Stimulated activated CD8-positive, alpha-beta memory T cell treated with anti-CD3 and anti-CD28 coated beads, Interleukin-7, amount 100 ng/mL, for 4 hours (primary cell): ENCODE results near the gene INHBB.
"Not testable (repeated sequence)": the region's sequence is repeated elsewhere in the genome, so short reads cannot be mapped to it uniquely, and the experiment has no call there.

Source experiments
- DNase-seq, 2 donors: peaks; one replicate each; pipeline ENCODE4 v3.0.0-alpha.2; 2020; ENCODE audit warnings: low read depth in 2 of 2

INHBB gene

GRCh38 chr2:120316071-120316470 is 29.9 kb upstream of the INHBB start:
- no peak for DNase-seq

- DNase-seq = no peak
These were observed 29.3 kb upstream of the INHBB start for GRCh38 chr2:120316528-120317179.

DNA sequence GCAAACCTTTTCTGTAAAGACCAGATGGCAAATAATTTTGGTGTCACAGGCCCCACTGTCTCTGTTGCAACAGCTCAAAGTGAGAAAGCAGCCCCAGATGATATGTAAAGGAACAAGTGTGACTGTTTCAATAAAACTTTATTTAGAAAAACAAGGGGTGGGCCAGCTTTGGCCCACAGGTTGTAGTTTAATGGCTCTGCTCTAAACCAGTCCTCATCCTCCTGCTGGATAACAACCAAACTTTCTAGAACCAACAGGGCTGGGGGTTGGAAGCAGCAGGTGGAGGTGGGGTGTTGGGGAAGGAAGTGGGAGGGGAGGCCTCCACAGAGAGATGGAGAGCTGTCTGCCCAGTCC is 28.8 kb upstream of the INHBB start:
- DNase-seq = no peak

GRCh38 chr2:120317916-120318315 is 28.0 kb upstream of the INHBB start:
- no peak for DNase-seq

DNA sequence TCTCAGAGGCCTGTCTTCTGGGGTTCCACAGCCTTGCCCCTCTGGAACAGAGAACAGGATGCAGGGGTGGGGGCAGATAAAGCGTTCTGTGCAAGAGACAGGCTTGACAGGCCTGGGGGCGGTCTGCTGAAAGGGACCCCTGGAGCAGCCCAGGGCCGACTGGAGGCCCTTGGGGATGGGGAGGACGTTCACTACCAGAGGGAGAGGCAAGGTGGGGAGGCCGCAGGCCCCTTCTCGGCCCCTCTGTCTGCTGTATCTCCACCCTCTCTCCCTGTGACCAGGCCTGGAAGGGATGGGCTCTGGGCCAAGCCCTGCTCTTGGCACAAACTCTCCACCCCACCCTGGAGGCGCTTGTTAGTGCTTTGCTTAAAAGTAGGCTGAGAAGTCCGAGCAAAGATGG is 27.3 kb upstream of the INHBB start:
- DNase-seq = no peak

DNA sequence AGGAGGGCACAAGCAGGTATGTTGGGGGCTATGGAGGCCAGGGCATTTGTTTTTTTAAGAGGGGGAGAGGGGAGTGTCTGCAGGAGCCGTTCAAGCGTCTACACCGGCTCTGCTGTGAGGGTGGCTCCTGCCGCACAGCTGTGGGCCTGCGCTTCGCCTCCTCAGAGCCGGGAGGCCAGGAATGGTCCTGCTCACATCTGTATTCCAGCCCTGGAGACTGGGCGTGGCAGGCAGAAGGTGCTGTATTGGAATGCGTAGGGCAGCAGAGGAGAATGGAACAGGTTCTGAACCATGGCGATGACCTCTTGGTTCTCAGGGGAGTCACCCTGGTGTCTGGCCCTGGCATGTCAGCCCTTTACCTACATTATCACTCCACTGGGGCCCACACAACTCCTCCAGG is 26.8 kb upstream of the INHBB start:
- no peak for DNase-seq

DNA sequence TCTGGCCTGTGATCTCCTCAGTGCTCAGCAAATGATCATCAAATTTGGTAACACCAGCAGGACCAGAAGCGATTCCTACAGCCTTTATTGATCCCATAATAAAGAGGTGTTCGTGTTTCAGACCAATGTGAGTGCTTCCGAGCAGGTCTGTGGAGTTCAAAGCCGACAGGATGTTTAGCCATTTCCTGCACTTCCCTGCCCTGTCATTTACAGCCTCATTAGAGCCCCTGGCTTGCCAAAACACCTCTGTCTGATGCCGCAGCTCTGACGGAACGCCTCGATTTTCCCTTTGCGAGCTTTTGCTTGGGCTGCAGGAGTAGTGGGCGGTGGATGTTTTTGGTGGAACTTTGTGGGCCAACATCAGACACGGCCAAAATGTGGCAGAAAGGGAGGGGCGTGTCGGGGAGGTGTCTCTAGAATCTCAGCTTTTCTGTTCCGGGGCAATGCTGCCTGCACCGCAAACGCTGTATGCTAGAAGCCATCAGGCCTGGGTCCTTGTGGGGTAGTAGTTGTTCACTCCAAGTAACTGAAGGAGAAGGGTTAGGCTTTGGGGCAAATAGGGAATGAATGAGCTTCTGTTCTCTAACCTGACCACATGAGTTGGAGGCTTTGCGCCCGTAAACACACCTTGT is 26.1 kb upstream of the INHBB start:
- DNase-seq = no peak

DNA sequence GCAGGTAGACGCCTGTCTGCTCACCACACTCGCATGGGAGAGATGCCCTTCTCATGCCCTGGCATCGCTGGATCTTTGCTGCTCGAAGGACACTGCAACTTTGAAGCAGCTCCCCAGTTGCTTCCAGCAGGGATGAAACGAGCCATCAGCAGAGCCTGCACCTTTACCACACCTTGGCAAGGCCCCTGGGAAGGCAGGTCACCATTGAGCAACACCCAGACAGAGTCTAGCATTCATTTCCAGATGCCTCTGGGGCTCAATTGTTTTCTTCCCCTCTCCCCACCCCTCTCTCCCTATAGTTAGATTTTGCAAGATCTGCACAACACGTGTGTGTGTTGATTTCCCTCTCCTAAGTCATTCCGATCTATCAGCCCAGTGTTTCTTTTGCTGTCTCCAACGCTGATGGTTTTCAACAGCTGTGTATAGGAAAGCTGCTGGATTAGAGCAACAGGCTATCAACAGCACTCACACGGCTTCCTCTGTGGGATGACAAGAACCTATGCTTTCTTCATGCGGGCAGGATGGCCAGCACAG is 25.6 kb upstream of the INHBB start:
- no peak for DNase-seq

DNA sequence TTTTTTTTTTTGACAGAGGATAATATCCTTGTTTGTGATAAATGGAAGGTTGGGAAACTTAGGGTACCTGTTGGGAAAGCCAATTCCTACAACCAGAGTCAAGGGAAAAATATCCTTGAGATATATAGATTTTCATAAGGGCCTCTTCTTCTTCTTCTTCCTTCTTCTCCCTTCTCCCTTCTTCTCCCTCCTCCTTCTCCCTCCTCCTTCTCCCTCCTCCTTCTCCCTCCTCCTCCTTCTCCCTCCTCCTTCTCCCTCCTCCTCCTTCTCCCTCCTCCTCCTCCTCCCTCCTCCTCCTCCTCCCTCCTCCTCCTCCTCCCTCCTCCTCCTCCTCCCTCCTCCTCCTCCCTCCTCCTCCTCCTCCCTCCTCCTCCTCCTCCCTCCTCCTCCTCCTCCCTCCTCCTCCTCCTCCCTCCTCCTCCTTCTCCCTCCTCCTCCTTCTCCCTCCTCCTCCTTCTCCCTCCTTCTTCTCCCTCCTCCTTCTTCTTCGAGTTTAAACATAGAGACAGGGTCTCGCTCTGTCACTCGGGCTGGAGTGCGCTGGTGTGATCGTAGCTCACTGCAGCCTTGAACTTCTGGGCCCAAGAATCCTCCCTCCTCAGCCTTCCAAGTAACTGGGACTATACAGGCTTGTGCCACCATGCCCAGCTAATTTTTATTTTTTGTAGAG is 24.9 kb upstream of the INHBB start:
- DNase-seq = not testable (repeated sequence)

DNA sequence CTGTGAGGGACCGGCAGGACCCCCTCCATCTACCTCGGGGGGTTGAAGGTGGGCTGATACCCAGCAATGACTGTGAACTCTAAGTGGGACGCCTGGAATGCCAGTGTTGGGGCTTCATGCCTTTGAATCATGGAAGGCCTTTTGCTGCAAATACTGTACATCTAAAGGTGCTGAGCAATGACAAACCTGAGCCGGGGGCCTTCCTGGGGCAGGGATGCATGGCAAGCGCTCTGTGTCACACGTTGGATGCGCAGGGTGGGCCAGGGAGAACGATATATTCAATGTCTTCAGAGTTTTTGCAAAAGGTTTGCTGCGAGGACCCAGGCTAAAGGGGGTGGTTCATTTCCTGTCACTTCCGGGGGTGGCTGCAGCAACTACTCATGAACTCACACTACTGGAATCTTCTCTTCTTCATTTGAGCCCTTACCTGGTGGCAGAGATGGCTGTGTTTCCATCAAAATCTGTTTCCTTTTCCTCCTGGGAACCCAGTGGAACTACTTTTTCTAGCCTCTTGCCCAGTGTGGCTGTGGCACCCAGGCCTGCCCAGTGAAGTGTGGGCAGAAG is 24.1 kb upstream of the INHBB start:
- no peak for DNase-seq

- DNase-seq = no peak
These were observed 23.6 kb upstream of the INHBB start for GRCh38 chr2:120322329-120322728.

DNA sequence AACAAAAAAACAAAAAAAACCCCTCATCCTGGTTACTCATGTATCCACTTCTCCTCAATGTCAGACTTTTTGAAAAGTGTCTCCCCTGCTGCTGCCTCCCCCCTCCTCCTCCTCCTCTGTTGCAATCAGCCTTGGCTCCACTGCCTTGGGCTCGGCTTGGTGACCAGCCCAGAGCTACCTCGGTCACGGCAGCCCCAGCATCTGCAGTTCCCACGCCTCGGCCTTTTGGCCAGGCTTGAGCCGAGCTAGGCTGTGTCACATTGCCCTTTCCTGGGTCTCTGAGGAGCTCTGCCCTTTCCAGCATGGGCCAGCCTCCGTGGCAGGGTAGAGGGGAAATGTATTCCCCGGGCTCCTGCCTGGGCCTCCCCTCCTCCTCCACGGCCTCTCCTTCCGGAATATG is 22.7 kb upstream of the INHBB start:
- no peak for DNase-seq

- no peak for DNase-seq
These were observed 22.0 kb upstream of the INHBB start for GRCh38 chr2:120323807-120324399.

DNA sequence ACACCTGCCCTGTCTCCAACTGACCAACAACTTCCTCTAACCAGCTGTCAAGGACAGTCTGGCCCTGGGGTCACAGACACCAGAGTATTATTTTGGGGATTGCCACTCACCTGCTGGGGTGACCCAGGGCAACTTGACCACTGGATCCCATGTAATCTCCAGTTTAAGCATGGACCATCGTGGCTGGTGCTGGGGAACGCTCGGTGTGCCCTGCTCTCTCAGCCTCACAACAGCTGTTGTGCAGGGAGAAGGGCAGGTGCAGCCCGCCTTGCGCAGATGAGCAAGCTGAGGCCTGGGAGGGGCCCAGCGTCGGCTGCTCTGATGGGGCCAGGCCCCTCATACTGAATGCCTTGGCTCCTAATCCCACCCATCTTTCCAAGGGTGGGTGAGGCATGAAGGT is 21.0 kb upstream of the INHBB start:
- DNase-seq = no peak

DNA sequence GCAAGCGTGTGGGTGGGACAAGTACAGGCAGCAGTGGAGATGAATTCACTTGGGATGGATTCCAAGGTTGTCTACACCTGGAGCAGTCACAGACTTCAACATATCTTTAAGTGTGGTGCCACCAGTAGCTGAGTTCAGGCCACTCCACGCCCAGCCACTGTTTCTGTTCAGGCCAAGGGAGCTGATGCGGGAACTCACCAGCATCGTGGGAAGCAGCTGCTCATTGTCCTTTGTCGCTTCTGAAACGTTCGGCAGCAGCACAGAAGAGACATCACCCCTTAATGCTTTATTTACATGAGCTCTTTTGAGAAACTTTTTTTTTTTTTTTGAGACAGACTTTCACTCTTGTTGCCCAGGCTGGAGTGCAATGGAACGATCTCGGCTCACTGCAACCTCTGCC is 19.9 kb upstream of the INHBB start:
- DNase-seq = no peak

DNA sequence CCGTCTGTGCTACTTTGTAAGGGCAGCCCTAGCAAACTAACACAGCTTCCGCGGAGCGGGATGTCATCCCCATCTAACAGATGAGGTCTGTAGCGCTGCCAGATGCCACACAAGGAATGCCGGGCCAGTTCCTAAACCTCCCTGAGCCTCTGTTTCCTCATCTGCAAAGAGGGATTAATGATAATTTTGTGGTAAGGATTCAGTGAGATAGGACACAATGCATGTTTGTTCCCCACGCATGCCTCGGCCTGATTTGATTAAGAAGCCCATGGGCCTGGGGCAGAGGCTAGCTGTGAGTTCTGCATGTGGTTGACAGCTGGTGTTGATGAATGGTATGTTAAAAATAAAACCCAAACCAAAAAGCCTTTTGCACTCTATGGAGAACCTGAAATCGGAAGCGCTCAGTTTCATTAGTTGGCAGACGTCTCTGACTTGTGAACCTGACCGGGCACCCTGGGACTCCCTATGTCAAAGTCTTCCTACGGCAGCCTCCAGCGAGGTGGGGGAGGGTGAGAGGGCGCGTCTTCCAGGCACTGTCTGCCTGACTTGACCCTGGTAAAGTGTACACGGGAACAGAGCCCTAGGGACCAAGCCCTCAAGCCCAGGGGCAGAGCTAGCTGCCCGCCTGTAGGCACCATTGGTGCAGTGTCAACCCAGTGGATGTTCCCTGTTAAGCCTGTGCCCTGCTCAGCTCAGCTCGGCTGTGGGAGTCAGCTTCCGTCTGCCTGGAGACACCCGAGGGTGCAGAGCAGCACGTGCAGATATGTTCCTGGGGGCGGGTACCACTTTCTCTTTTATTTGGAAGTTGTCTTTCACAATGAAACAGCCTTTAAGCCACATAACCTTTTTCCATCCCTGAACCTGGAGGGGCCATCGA is 14.8 kb upstream of the INHBB start:
- DNase-seq = no peak

DNA sequence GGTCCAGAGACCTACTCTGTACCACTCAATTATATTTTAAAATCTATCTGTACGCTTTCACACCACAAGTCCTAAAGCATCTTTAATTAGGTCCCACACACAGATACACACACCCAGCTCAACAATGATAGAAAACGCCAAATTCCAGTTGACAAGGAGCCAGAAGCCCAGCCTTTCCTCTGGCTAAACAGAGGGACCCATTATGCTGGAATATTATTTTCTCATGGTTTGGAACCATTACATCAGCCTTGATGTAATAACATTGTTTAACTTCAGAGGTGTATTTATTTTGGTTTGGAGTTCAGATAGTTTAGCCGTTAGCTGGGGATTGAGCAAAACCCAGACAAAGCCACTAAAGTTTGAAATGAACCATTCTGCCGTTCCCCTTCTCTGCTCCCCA is 14.0 kb upstream of the INHBB start:
- DNase-seq = no peak

DNA sequence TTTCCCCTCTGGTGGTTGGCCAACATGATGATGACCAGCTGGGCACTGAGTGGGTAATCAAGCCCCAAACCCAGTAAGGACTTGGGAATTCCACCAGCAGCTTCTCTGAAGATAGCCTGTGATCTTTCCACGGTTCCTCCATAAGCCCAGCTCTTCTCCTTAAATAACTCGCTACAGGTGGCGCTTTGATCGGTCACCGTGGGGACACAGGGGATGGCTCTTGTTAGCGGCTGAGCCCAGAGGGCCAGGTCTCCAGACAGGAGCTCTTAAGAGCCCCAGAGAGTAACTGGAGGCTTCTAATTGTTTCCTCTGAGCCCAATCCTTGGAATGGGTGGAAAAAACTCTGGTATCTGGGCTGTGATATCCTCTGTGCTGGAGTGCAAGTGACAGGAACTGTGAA is 13.6 kb upstream of the INHBB start:
- DNase-seq = no peak

GRCh38 chr2:120334068-120334467 is 11.9 kb upstream of the INHBB start:
- DNase-seq = no peak

- DNase-seq = no peak
These were observed 9.2 kb upstream of the INHBB start for GRCh38 chr2:120336749-120337148.

DNA sequence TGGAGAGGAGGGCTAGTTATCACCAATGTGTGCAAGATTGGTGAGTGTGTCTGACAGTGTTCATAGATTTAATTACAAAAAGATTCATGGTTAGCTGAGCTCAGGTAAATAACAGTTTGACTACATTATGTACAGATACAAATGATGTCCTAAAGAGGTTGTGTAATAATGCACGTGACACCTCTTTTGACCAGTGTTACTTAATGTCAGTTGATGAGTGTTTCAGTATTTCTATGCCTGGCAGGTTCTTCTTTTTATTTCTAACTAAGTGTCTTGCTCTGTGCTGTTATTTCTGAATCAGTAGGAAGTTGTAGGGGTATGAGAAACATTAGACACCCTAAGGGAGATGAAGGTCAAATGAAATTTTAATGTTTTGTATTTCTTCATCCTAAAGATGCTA is 7.9 kb upstream of the INHBB start:
- no peak for DNase-seq

DNA sequence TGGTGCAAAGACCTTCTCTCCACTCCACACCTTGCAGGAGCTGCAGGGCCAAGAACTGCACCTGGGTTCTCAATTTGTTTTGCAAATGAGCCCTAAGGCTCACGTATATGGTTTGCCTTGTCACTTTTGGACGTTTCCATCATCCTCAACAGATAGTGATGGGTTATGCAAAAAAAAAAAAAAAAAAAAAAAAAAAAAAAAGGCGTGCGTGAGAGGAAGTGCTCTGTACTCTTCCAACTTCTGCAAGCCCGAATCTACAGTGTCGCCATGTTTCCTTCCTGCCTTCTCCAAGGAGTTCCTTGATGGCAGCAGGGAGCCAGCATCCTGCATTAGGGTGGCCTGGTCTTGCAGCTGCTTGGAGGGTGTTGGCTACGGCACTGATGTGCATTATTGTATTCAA is 4.0 kb upstream of the INHBB start:
- no peak for DNase-seq
